ENCODE results near the gene KLF17.

The KLF17 gene

DNA sequence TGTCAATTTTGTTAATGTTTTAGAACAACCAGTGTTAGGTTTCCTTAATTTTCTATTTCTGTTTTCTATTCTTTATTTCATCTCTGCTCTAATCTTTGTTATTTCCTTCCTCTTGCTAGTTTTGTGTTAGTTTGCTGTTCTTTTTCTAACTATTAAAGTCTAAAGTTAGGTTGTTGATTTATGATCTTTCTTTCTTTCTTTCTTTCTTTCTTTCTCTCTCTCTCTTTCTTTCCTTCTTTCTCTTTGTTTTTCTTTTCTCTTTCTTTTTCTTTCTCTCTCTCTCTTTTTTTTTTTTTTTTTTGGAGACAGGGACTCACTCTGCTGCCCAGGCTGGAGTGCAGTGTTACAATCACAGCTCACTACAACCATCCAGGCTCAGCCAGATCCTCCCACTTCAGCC lies 40.2 kb downstream of the KLF17 start:
- H3K27ac ChIP-seq = no peak overlapping the region
- H3K27me3 ChIP-seq (replicated peaks) = no peaks in the 10 kb centered on the region
- no peak overlapping the region for H3K4me3 ChIP-seq (ENCODE audit: low read depth, low read length)
- TF ChIP-seq, protein P1, sequence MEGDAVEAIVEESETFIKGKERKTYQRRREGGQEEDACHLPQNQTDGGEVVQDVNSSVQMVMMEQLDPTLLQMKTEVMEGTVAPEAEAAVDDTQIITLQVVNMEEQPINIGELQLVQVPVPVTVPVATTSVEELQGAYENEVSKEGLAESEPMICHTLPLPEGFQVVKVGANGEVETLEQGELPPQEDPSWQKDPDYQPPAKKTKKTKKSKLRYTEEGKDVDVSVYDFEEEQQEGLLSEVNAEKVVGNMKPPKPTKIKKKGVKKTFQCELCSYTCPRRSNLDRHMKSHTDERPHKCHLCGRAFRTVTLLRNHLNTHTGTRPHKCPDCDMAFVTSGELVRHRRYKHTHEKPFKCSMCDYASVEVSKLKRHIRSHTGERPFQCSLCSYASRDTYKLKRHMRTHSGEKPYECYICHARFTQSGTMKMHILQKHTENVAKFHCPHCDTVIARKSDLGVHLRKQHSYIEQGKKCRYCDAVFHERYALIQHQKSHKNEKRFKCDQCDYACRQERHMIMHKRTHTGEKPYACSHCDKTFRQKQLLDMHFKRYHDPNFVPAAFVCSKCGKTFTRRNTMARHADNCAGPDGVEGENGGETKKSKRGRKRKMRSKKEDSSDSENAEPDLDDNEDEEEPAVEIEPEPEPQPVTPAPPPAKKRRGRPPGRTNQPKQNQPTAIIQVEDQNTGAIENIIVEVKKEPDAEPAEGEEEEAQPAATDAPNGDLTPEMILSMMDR (IDR thresholded peaks at IDR 0.05; ENCODE audit: low read depth, low read length, missing control alignments) = no peak
- DNase-seq = no peak
- in situ Hi-C loops (cut with HindIII; ENCODE audit: low pct_ligation_motif_present, low sequenced_read_pairs) = no loop called here
- H3K36me3 ChIP-seq (replicated peaks) = no peaks in the 10 kb centered on the region

DNA sequence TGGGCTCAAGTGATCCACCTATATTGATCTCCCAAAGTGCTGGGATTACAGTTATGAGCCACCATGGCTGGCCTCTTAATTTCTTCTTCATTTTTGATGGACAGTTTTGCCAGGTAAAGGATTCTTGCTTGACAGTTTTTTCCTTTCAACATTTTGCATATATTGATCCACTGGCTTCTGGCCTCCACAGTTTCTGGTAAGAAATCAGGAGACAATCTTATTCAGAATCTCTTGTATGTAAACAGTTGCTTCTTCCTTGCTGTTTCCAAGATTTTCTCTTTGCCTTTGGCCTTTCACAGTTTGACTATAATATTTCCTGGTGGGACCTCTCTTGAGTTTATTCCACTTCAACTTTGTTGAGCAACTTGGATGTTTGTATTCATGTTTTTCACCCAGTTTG lies 42.9 kb downstream of the KLF17 start:
- Histone ChIP-seq H3K27ac (no peak overlapping the region), H3K27me3 (replicated peaks) (no peaks in the 10 kb centered on the region), H3K36me3 (replicated peaks) (no peaks in the 10 kb centered on the region), H3K4me3 (ENCODE audit: low read depth, low read length) (no peak overlapping the region)
- no peak for DNase-seq
- in situ Hi-C loops (cut with HindIII; ENCODE audit: low pct_ligation_motif_present, low sequenced_read_pairs) = no loop called here
- TF ChIP-seq, protein P1 (IDR thresholded peaks at IDR 0.05; ENCODE audit: low read depth, low read length, missing control alignments) = no peak

DNA sequence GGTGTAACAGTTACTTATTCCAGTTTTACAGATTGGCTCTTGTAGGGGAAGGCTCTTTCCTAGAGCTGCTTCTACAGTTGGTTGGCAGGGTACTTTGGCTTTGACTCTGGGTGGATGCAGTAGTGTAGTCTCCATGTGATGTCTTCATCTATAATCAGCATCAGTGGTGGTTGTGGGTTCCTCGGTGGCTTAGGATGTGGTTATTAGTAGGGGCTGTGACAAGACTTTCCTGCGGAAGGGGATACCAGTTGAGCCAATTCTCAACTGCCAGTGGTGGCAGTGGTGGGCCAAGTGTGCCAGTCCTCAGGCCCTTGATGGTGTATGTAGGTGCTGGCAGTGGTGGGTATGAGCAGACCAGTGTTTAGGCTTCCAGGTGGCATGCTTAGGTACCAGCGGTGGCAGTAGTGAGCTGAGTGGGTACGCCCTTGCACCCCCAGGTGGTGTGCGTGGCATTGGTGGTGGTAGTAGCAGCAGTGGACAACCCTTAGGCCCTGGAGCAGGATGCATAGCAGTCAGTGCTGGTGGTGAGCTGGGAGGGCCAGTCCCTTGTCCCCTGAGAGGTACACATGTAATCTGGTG lies 50.0 kb downstream of the KLF17 start:
- Histone ChIP-seq H3K27me3 (replicated peaks) (no peaks in the 10 kb centered on the region), H3K36me3 (replicated peaks) (no peaks in the 10 kb centered on the region), H3K4me3 (ENCODE audit: low read depth, low read length) (no peak overlapping the region), H3K27ac (no peak overlapping the region)
- in situ Hi-C loops (cut with HindIII; ENCODE audit: low pct_ligation_motif_present, low sequenced_read_pairs) = no loop called here
- TF ChIP-seq, protein P1 (IDR thresholded peaks at IDR 0.05; ENCODE audit: low read depth, low read length, missing control alignments) = no peak
- DNase-seq = no peak

DNA sequence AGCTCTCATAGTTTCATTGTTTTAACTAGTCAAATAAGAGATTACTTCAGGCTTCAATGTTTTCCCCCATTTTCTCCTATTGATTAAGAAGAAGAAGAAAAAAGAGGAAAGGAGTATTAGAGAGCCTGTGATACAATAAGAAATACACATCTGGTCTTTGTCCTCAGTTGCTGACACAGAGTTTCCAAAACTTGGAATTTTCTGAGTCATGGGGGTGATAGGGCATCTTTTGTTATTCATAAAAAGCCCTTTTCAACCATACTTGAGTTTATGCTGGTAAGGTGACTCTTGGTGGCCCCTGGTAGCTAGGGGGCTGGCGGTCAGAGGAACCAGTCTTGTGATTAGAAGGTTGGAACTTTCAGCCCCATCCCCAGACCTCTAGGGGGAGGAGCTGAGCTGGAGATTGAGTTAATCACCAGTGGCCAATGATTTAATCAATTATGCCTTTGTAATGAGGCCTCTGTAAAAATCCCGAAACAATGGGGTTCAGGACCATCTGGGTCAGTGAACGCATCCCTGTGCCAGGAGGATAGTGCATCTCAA lies 51.7 kb downstream of the KLF17 start:
- no peak for DNase-seq
- TF ChIP-seq, protein P1 (IDR thresholded peaks at IDR 0.05; ENCODE audit: low read depth, low read length, missing control alignments) = peak; percentile 28
- in situ Hi-C loops (cut with HindIII; ENCODE audit: low pct_ligation_motif_present, low sequenced_read_pairs) = no loop called here
- no peak overlapping the region for H3K27ac ChIP-seq
- no peaks in the 10 kb centered on the region for H3K36me3 ChIP-seq (replicated peaks)
- no peak overlapping the region for H3K4me3 ChIP-seq (ENCODE audit: low read depth, low read length)
- no peaks in the 10 kb centered on the region for H3K27me3 ChIP-seq (replicated peaks)

DNA sequence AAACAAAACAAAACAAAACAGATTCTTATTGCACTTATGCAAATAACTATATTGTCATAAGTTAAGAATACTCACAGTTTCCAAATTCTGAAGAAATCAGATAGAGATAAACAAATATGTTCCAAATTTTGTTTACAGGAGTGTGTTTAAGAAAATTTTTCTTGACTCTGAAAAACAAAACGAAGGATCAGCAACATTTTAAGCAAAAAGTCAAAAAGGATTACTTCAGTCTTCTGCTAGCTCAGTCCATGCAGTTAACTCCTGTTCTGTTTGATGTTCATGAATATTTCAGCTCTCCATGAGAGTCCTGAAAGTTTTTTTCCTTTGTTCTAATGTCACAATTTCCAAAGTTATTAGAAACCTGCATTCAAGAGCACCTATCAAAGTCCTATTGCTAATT lies 56.0 kb downstream of the KLF17 start:
- Histone ChIP-seq H3K27ac (no peak overlapping the region), H3K36me3 (replicated peaks) (no peaks in the 10 kb centered on the region), H3K4me3 (ENCODE audit: low read depth, low read length) (no peak overlapping the region), H3K27me3 (replicated peaks) (no peaks in the 10 kb centered on the region)
- TF ChIP-seq, protein P1 (IDR thresholded peaks at IDR 0.05; ENCODE audit: low read depth, low read length, missing control alignments) = no peak
- no peak for DNase-seq
- in situ Hi-C loops (cut with HindIII; ENCODE audit: low pct_ligation_motif_present, low sequenced_read_pairs) = no loop called here

Measured in brain microvascular endothelial cell (primary cell).